ENCODE data around the gene LMX1B.
"Not testable (repeated sequence)": the region's sequence is repeated elsewhere in the genome, so short reads cannot be mapped to it uniquely, and the experiment has no call there.

LMX1B gene

DNA sequence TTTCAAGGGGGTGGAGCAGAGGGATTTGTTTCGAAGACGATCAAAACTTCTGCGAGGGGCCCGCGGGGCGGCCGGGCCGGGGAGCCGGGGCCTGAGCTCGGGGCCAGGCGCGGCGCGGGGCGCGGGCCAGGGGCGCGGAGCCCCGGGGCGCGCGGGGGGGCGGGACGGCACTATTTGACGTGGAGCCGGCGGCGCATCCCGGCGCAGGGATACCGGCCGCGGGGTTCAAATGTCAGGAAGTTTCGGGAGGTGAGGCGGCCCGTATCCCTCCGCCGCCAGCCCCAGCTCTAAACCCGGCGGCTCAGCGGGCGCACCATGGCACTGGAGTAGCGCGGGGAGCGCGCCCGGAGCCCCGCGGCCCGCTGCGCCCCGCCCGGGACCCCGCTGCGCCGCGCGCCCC lies at the start of gene LMX1B:
Gene LMX1B, plus strand, starts transcription at position 278 of the 400 bp plus-strand sequence. CDS start 522 bp downstream, outside the sequence.
- DNase-seq: no peak

DNA sequence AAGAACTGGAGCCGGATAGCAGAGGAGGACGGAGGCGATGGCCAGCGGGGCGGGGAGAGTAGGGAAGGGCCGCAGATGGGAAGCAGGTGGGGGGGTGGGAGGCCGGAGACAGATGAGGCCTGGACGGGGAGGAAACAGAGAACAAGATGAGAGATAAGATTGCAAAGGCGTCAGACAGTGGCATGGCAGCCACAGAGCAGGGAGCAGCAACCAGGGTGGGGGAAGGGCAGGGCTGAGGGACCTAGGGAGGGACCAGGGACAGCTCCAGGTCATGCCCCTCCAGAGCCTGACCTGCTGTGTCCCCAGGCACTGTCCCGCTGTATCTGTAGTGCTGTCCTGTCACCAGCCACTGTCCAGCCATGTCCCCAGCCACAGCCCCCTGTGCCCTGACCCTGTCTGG lies 49.6 kb upstream of the LMX1B start:
- DNase-seq: no peak

DNA sequence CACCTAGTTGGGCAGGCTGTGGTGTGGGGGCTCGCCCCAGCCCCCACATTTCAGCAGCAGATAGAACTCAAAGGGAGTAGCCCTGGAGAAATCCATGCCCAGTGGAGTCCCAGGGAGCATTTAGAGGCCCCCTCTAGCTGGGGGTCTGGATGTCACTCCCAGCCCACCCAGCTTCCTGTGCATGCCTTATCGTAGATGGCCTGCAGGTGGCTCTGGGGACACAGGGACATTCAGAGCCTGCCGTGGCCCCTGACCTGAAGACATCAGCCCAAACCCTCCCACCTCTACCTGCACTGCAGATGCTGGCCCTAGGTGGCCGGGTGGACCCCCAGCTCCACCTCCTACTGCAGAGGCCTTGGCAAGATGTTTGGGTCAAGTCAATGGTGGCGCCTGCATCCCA lies 49.0 kb upstream of the LMX1B start:
- DNase-seq: no peak

DNA sequence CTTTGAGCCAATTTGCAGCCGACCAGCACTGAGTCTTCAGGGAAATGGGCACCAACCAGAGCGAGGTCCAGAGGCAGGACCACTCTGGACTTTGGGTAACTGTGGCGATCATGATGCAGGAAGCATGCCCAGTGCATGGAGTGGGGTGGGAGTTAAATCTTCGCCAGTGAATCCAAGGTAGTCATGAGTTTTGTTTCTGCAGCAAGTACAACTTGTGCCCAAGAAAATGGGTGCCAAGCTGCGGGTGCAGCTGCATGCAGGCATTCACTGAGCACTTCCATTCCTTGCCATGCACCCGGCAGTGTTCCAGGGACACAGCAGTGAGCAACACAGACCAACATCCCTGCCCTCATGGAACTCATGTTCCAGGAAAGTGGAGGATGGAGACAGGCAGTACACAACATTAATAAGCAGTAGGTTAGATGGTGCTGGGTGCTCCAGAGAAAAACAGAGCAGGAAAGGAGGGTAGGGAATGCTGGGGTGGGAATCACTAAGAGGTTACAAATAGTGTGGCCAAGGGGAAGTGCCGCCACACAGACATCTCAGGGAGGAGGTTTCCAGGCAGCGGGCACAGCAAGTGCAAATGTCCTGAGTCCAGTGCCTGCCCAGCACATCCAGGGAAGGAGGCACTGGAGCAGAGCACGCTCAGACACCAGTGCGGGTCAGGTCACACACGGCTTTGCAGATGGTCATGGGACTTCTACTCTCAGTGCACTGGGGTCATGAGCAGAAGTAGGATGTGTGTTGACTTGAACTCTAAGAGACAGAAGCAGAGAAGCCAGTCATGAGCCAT lies 48.2 kb upstream of the LMX1B start:
- DNase-seq: no peak

DNA sequence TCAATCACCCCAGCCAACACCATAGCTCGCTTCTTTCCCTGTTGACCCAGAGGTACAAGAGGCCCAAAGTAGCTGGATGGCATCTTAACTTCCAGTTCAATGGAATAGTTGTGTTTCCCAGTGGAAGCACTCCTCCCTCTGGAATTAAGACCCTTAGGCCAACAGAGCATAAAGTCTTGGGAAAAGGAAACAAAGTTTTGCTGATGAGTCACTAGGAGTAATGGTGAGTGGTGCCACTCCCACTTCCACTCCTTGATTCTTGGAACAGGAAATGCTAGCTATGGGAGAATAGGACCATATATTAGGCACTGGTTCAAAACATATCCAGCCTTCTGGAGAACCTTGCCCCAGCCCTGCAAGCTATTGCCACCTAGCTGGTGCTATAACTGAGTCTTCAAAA lies 44.7 kb upstream of the LMX1B start:
- DNase-seq: no peak

DNA sequence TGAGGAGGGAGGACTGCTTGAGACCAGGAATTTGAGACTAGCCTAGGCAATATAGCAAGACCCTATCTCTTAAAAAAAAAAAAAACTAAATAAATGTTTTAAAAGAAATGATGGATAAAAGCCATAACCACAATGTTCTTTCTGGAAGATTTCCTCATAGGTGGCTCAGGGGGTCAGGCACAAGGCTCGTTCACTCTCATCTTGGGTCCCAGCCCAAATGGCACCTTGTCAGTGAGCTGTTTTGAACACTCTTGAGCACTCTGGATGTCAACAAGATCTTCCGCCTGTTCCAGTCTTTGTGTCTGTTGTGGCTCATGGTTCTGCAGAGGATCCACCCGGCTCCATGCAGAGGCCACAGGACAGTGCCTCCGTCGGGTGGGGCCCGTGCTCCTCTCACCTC lies 35.7 kb upstream of the LMX1B start:
- DNase-seq: no peak

DNA sequence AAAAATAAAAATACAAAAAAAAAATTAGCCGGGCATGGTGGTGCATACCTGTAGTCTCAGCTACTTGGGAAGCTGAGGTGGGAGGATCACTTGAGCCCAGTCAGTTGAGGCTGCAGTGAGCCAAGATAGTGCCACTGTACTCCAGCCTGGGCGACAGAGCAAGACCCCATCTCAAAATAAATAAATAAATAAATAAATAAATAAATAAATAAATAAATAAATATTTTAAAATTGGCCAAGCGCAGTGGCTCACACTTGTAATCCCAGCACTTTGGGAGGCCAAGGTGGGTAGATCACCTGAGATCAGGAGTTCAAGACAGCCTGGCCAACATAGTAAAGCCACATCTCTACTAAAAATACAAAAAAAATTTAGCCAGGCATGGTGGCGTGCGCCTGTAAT lies 33.4 kb upstream of the LMX1B start:
- DNase-seq: not testable (repeated sequence)

DNA sequence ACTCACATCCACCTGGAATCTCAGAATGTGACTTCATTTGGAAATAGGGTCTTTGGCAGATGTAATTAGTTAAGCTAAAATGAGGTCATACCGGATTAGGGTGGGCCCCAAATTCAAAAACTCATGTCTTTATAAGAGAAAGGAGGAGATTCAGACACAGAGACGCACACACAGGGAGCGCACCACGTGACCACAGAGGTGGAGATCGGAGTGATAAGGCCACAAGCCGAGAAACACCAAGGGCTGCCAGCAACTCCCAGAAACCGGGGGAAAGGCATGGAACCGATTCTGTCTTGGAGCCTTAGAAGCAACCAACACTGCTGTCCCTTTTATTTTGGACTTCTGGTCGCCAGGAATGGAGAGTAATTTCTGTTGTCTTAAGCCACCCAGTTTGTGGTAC lies 31.8 kb upstream of the LMX1B start:
- DNase-seq: no peak

DNA sequence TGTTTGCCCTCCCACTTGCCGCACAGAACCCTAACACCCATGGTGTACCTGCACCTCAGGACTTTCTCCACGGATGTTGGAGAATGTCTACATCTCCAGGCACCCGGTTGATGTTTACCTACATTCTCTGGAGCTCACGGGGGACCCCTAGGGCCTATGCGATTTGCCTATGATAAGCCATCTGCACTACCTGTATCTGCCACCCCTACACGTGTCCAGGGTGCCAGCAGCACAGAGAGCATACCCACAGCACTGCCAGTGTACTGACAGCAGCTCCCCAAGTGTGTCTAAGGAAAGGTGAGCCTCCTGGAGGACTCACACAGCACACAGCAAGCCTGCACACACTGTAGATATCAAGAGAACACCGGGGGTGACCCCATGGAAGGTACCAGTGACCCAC lies 31.3 kb upstream of the LMX1B start:
- no peak for DNase-seq

DNA sequence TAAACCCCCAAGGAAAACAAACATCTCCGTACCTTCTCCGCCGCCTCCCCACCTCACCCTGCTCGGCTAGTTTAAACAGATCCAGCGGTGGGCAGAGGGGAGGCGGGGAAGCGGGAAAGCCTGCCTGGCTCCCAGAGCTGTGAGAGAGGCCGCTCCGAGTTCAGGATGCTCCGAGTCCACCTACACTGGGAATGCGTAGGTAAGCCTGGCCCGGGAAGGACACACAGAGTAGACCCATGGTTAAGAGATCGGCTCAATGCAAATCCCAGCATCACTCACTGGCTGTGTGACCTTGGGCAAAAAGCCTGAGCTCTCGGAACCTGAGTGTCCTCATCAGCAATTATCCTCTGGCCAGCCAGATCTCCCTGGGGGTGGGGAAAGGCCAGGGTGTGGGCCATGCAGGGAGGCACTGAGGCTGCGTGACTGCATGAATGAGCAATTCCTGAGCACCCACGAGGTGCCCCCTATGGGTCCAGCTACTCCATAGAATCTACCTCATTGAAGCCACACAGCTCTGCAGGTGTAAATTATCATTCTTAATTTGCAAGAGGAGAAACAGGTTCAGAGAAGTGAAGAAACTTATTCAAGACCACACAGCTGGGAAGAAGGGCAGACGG lies 30.5 kb upstream of the LMX1B start:
- DNase-seq: no peak

DNA sequence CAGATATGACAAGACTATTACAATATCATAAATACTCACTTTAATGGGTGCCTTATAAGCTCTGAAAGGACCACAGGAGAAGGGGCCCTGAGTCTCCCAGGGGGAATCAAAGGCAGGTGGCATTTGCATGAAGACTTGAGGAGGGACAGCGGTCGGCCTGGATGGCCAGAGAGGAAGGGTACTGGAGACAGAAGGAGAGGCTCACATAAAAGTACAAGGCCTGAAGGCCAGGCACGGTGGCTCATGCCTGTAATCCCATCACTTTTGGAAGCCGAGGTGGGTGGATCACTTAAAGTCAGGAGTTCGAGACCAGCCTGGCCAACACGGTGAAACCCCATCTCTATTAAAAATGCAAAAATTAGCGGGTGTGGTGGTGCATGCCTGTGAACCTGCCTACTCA lies 29.1 kb upstream of the LMX1B start:
- no peak for DNase-seq

DNA sequence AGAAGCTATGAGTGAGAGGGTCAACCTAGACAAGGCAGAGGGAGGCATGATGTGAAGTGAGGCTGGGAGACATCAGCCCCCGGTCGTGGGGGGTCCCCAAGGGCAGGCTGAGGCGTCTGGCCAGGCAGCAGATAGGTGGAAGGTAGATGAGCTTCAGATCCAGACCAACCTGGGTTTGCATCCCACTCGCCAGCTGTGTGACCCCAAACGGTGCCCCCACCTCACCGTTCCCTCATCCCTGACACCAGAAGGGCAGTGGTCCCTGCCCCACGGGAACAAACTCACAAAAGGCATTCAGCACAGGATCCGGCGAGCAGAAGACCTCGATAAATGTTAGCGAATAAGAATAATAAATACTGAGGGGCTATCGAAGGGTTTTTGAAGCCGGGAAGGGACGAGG lies 27.5 kb upstream of the LMX1B start:
- no peak for DNase-seq

DNA sequence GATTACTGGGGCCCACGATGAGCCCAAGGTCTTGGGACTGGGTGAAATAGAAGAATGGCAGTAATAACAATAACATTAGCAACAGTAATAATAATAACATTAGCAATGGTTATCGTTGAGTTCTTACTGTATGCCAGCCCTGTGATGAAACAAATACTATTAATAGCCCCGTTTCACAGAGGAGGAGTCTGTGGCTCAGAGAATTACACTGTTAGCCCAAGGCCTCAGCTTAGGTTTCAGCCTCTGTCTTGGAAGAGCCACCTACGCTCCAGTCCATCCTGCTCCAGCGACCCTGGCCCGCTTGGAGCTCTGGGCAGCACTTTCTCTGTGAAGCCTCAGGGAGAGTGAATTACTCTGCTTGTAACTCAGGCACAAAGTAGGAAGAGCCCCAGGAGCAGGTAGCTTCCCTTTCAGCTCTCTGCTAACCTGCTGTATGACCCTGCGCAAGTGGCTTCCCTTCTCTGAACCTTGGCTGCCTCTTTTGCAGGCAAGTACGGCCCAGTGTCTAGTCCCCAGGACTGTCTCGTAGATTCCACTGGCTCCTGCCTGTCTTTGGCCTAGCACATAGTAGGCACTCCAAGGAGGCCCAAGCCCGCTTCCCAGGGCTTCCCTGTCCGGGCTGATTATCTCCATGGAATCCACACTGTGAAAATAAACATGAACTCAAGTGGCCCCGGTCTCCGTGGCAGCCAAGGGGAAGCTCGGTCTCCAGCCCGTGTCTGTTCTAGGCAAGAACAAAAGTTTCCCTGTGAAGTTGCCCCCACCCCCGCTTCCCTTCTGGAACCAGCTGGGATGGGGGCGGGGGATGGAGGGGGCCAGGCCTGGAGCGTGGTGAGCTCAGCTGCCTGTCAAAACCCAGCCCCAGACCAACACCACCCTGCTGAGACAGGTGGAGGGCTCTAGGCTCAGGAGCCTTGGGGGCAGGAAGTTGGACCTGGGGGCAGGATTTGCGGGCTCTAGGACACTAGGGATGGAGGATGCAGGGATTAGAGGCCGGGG lies 26.2 kb upstream of the LMX1B start:
- no peak for DNase-seq

DNA sequence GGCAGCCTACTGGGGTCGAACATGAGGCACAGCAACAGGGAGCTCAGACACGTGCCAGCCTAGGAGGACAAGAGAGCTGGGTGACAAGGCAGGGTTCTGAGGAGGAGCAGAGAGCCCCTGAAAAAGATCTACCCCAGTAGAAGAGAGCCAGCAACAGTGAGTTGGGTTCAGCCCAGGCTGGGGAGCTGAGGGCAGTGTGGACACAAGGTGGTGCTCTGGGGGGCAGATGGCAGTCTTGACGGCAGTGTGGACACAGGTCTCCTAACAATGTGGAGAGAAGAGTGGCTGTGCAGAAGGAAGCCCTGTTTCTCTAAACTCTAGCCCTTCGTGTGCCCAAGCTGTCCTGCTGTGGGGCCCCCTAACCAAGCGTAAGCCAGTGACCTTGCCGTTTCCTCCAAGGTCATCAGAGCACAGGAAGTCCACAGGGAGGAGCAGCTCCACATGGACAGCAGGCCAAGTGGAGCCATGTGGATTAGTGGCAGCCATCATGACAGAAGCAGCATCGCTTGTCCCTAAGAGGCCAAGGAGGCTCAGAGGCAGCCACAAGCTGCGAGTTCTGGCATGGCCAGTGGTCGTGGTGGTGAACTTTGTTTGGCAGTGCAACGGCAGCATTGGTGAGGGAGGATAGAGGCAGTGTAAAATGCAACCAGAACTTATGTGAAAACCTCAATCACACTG lies 25.1 kb upstream of the LMX1B start:
- DNase-seq: no peak

DNA sequence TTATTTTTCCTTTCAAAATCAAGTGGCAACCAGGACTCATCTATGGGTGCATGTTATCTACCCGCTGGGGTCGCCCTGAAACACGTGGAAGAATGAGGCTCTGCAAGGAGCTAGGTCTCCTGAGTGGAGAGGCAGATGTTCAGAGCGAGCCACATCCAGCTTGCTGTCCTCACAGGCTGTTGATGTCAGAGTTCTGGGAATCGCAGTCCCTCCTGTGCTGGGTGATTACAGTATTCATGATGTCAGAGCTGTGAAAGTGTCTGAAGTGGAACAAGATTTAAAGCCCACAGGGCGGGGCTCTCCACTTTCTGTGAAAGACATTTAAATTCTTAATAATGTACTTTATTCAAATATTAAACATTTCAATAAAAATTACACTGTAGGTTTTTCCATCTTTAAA lies 24.4 kb upstream of the LMX1B start:
- peak; percentile 13 for DNase-seq

DNA sequence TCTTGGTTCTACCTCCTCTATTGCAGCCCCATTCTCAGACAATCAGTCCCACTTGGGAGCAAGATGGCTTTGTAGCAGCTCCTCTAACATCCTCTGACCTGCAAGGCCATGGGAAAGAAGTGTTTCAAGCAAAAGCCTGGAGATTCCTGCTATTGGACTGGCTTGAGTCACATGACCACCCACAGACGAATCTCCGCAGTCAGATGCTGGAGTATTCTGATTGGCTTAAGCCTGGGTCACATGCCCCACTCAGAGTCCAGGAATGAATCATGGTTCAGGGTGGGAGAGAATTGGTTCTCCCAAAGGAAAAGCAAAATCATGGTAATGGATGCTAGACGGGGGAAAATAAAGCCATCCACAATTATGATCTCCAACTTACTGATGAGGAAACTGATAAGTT lies 22.6 kb upstream of the LMX1B start:
- no peak for DNase-seq

DNA sequence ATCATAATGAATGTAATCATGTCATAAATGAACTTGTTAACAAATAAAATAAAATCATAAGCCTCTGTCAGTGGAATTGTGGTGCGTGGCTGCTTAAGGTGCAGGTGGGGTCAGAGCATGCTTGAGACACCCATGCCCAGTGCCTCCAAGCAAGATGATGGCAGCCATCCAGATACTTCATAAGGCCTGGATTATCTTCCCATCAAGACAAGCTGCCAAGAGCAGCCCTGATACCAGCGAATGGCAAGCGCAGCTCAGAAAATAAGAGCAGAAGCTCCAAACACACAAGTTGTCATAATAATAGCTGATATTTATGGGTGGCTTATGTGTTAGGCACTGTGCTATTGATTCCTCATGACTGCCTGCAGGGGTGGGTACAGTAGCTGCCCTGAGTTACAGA lies 21.8 kb upstream of the LMX1B start:
- DNase-seq: no peak

DNA sequence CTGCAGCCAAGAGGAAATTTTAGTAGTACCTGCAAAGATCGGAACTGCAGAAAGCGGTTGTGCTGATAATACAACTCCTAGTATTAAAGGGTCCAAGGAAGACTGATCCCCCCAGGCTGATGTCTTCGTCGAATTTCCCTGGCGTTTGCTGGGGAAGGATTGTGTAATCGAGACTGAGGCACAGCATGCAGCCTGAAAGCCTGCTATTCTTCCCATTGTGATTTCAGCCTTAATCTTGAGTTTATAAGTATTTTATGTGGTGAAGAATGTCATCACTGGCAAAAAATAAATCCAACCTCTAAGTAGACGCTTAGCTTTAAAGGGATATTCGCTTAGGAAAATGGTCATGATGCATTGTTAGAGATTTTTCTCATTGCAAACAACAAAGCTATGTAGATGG lies 21.3 kb upstream of the LMX1B start:
- no peak for DNase-seq

DNA sequence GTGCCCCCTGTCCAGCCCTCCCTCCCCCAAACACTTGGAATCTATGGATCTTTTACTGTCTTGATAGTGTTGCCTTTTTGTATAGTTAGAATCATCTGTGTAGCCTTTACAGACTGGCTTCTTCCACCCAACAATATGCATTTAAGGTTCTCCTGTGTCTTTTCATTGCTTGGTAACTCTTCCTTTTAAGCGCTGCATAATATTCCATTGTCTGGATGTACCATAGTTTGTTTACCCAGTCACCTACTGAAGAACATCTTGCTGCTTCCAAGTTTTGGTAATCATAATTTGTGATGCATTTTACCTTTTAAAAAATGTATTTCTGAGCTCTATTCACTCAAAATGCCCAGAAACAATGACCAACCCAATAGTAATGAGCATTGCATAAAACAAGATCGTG lies 17.7 kb upstream of the LMX1B start:
- no peak for DNase-seq

DNA sequence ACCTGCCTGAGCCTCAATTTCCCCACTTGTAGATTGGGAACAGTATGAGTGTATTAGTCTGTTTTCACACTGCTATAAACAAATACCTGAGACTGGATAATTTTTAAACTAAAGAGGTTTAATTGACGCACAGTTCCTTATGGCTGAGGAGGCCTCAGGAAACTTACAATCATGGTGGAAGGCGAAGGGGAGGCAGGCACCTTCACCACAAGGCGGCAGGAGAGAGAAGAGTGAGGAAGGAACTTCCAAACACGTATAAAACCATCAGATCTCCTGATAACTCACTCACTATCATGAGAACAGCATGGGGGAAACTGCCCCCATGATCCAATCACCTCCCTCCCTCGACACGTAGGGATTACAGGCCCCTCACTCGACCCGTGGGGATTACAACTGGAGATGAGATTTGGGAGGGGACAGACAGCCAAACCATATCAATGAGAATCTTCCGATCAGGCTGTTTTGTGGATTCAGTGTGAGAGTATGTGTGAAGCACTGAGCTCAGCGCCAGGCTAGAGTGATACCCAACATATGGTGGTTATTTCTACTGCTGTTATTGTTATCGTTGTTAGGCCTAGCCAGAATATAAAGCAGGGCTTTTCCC lies 14.6 kb upstream of the LMX1B start:
- DNase-seq: no peak

DNA sequence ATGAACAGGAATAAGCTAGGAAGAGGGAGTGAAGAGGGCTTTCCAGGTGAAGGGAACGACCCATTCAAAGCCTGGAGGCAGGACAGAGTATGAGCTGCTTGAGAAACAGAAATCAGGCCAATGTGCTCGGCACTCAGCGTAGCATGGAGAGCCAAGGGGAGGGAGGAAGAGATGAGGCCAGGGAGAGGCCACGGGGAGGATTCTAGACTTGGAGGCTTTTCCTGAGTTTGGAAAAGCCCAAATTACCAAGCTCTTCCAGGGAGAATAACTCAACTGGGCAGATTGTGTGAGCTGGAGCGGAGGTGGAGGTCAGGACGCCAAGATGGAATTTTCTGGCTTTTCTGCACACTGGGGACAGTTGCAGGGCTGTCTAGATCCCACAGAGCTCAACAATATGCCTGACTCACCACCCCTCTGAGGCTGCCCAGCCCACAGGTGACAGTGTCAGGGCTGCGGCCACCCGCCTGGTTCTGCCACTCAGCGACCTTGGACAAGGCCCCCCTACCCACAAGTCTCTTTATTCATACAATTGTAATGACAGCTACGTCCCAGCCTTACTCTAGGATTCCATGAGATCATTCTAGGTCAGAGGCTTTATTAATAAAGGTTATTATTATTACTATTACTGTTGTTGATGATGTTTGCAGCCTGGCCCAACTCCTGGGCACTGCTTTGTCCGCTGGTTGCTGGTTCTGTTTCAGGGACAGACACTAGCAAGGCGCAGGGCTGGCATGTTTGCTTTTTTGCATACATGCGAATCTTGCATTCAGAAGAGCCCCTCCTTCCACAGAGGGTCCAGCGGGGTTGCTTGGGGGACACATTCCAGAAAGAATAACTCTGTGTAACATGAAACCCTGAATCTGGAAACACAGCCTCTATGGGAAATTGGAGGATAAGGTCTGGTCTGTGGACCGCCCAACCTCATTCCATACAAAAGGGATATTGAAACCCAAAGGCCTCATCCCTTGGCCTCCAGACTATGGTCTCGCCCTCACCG lies 9.4 kb upstream of the LMX1B start:
- DNase-seq: no peak
